ENCODE results near the gene TET2. TPM values are rescaled to one million over a fixed set of nuclear protein-coding genes. Genes with fewer than 3 reads are reported as not detected.
"Not testable (repeated sequence)": the region's sequence is repeated elsewhere in the genome, so short reads cannot be mapped to it uniquely, and the experiment has no call there.

Gene TET2
- total RNA-seq, 1 donor from 2014 or later = 37.4 TPM

DNA sequence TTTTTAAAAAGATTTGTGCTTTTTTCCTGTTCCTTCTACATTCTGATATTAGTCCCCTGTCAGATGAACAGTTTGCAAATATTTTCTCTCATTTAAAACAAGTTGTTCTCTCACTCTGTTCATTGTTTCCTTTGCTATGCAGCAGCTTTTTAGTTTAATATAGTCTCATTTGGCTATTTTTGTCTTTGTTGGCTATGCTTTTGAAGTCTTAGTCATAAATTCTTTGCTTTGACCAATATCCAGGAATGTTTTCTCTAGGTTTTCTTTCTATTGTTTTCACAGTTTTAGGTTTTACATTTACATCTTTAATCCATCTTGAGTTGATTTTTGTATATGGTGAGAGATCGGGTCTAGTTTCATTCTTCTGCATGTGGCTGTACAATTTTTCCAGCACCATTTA is 136.8 kb downstream of the TET2 start:
- H3K27me3 Mint-ChIP-seq (ENCODE audit: unreplicated experiment) = peaks cover 2% of the 10 kb centered on the region

DNA sequence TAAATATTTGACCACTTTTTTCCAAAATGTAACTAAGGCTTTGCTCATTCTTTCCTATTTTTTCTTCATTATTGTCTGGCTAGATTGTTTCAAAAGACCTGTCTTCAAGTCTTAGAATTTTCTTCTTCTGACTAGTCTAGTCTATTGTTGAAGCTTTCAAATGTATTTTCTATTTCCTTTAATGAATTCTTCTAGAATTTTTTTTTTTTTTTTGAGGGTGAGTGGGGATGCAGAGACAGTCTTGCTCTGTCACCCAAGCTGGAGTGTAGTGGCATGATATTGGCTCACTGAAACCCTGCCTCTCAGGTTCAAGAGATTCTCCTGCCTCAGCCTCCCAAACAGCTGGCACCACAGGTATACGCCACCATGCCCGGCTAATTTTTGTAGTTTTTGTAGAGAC is 141.4 kb downstream of the TET2 start:
- TF ChIP-seq, protein P1, sequence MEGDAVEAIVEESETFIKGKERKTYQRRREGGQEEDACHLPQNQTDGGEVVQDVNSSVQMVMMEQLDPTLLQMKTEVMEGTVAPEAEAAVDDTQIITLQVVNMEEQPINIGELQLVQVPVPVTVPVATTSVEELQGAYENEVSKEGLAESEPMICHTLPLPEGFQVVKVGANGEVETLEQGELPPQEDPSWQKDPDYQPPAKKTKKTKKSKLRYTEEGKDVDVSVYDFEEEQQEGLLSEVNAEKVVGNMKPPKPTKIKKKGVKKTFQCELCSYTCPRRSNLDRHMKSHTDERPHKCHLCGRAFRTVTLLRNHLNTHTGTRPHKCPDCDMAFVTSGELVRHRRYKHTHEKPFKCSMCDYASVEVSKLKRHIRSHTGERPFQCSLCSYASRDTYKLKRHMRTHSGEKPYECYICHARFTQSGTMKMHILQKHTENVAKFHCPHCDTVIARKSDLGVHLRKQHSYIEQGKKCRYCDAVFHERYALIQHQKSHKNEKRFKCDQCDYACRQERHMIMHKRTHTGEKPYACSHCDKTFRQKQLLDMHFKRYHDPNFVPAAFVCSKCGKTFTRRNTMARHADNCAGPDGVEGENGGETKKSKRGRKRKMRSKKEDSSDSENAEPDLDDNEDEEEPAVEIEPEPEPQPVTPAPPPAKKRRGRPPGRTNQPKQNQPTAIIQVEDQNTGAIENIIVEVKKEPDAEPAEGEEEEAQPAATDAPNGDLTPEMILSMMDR (IDR thresholded peaks at IDR 0.05; ENCODE audit: partially characterized antibody, unreplicated experiment) = no peak
- no peak for DNase-seq
- H3K9me3 Mint-ChIP-seq (ENCODE audit: unreplicated experiment) = peaks cover 3% of the 10 kb centered on the region
- peaks cover 2% of the 10 kb centered on the region for H3K27me3 Mint-ChIP-seq (ENCODE audit: unreplicated experiment)
- no peak overlapping the region for H3K27ac Mint-ChIP-seq (ENCODE audit: unreplicated experiment)
- peaks cover 5% of the 10 kb centered on the region for H3K36me3 Mint-ChIP-seq (ENCODE audit: unreplicated experiment)
- no peak overlapping the region for H3K4me3 Mint-ChIP-seq (ENCODE audit: unreplicated experiment)
- H3K4me1 Mint-ChIP-seq (ENCODE audit: low read depth, unreplicated experiment) = no peaks in the 10 kb centered on the region

More for the DNA sequence above, 136.8 kb downstream of the TET2 start:
- no peaks in the 10 kb centered on the region for H3K4me1 Mint-ChIP-seq (ENCODE audit: low read depth, unreplicated experiment)
- DNase-seq = no peak
- TF ChIP-seq, protein P1 (IDR thresholded peaks at IDR 0.05; ENCODE audit: partially characterized antibody, unreplicated experiment) = no peak
- no peak overlapping the region for H3K27ac Mint-ChIP-seq (ENCODE audit: unreplicated experiment)
- H3K9me3 Mint-ChIP-seq (ENCODE audit: unreplicated experiment) = peaks cover 3% of the 10 kb centered on the region
- no peak overlapping the region for H3K4me3 Mint-ChIP-seq (ENCODE audit: unreplicated experiment)
- H3K36me3 Mint-ChIP-seq (ENCODE audit: unreplicated experiment) = peaks cover under 1% of the 10 kb centered on the region

DNA sequence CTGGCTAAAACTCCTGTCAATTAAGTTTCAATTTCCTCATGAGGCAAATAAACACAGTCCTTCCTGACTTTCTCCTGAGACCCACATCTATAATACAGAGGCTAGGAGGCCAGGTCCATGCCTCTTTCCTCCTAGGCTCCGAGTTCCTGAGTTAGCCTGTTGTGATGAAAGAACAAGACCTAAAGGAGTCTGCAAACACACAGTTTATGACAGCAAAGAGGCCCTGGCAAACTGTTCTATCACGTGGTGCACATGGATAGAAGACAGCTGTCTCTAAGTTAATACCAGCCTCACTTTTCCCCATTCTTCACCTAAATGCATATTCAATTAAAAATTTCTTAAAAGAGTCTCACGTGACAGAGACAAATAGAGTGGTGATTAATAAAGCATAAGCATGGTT is 145.2 kb downstream of the TET2 start:
- Mint-ChIP-seq H3K9me3 (ENCODE audit: unreplicated experiment) (no peaks in the 10 kb centered on the region), H3K4me1 (ENCODE audit: low read depth, unreplicated experiment) (no peaks in the 10 kb centered on the region), H3K27me3 (ENCODE audit: unreplicated experiment) (no peaks in the 10 kb centered on the region), H3K27ac (ENCODE audit: unreplicated experiment) (no peak overlapping the region), H3K36me3 (ENCODE audit: unreplicated experiment) (peaks cover 5% of the 10 kb centered on the region), H3K4me3 (ENCODE audit: unreplicated experiment) (no peak overlapping the region)
- TF ChIP-seq, protein P1 (IDR thresholded peaks at IDR 0.05; ENCODE audit: partially characterized antibody, unreplicated experiment) = no peak
- DNase-seq = no peak

DNA sequence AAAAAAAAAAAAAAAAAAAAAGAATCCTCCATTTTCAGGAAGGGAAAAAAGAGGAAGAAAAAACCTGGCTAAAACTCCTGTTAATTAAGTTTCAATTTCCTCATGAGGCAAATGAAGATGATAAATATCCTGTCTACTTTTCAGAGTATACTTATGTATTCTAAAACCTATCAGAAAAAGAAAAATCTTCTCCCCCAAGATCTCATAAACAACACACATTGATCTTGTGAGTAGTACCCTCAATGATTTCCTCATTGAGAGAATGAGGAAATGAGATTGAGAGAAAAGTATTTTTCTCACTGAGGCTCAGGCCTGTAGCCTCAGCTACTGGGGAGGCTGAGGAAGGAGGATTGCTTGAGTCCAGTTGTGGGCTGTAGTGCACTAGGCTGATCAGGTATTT is 146.7 kb downstream of the TET2 start:
- H3K4me1 Mint-ChIP-seq (ENCODE audit: low read depth, unreplicated experiment) = no peaks in the 10 kb centered on the region
- no peak overlapping the region for H3K27ac Mint-ChIP-seq (ENCODE audit: unreplicated experiment)
- no peaks in the 10 kb centered on the region for H3K27me3 Mint-ChIP-seq (ENCODE audit: unreplicated experiment)
- H3K4me3 Mint-ChIP-seq (ENCODE audit: unreplicated experiment) = no peak overlapping the region
- DNase-seq = no peak
- peaks cover 5% of the 10 kb centered on the region for H3K36me3 Mint-ChIP-seq (ENCODE audit: unreplicated experiment)
- no peaks in the 10 kb centered on the region for H3K9me3 Mint-ChIP-seq (ENCODE audit: unreplicated experiment)
- TF ChIP-seq, protein P1 (IDR thresholded peaks at IDR 0.05; ENCODE audit: partially characterized antibody, unreplicated experiment) = no peak

DNA sequence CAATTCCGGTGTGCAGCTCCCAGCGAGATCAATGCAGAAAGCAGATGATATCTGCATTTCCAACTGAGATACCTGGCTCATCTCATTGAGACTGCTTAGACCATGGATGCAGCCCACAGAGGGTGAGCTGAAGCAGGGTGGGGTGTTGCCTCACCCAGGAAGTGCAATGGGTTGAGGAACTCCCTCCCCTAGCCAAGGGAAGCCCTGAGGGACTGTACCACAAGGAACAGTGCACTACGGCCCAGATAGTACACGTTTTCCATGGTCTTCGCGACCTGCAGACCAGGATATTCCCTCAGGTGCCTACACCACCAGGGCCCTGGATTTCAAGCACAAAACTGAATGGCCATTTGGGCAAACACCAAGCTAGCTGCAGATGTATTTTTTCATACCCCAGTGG is 150.0 kb downstream of the TET2 start:
- no peak for DNase-seq
- Mint-ChIP-seq H3K9me3 (ENCODE audit: unreplicated experiment) (peaks cover 4% of the 10 kb centered on the region), H3K27me3 (ENCODE audit: unreplicated experiment) (no peaks in the 10 kb centered on the region), H3K4me3 (ENCODE audit: unreplicated experiment) (no peak overlapping the region), H3K4me1 (ENCODE audit: low read depth, unreplicated experiment) (no peaks in the 10 kb centered on the region), H3K27ac (ENCODE audit: unreplicated experiment) (no peak overlapping the region), H3K36me3 (ENCODE audit: unreplicated experiment) (peaks cover 5% of the 10 kb centered on the region)
- TF ChIP-seq, protein P1 (IDR thresholded peaks at IDR 0.05; ENCODE audit: partially characterized antibody, unreplicated experiment) = no peak

DNA sequence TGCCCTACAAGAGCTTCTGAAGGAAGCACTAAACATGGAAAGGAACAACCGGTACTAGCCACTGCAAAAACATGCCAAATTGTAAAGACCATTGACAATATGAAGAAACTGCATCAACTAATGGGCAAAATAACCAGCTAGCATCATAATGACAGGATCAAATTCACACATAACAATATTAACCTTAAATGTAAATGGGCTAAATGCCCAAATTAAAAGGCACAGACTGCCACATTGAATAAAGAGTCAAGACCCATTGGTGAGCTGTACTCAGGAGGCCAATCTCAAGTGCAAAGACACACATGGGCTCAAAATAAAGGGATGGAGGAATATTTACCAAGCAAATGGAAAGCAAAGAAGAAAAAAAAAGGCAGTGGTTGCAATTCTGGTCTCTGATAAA is 152.4 kb downstream of the TET2 start:
- H3K27ac Mint-ChIP-seq (ENCODE audit: unreplicated experiment); H3K36me3 Mint-ChIP-seq (ENCODE audit: unreplicated experiment); H3K9me3 Mint-ChIP-seq (ENCODE audit: unreplicated experiment); DNase-seq; H3K27me3 Mint-ChIP-seq (ENCODE audit: unreplicated experiment); H3K4me1 Mint-ChIP-seq (ENCODE audit: low read depth, unreplicated experiment); H3K4me3 Mint-ChIP-seq (ENCODE audit: unreplicated experiment): not testable (repeated sequence)
